Endothelial cell of umbilical vein (primary cell): Measurements from ENCODE around the gene STK39. TPM values are rescaled to one million over a fixed set of nuclear protein-coding genes. Genes with fewer than 3 reads are reported as not detected.

Experiments used
- BruUV-seq: library from RNA; stranded (reverse); fragments of 400-500 nt; replicated peaks from 2 replicates; lab custom pipeline; 2021; lab: Mats Ljungman, UMichigan
- CTCF ChIA-PET: fragments of 300-600, 350-600 bp; sonication (Branson Sonifier 250); formaldehyde crosslinking; loops from one replicate; lab custom pipeline; 2021; ENCODE audit warnings: antibody characterized with exemption, inconsistent platforms; lab: Charles Lee
- POLR2A ChIA-PET: fragments of 300-600, 350-600 bp; sonication (Branson Sonifier 250); formaldehyde crosslinking; loops from one replicate; lab custom pipeline; 2021; ENCODE audit warnings: antibody characterized with exemption, inconsistent platforms; lab: Charles Lee
- DNase-seq: peaks from one replicate; pipeline ENCODE4 v3.0.0-alpha.2; 2011; ENCODE audit warnings: low read depth, low spot score
- FAIRE-seq: peaks from 2 replicates; lab custom pipeline; 2011; peaks lifted over from hg19 to GRCh38; lab: Jason Lieb, UNC
- H2AFZ ChIP-seq: 2 replicates; pipeline ENCODE4 v1.6.0; 2012; ENCODE audit warnings: low read depth, low read length, control low read depth, inconsistent platforms
- H3K27ac ChIP-seq: 2 replicates; pipeline ENCODE4 v1.5.1; 2011; ENCODE audit warnings: low read depth, mild to moderate bottlenecking, control low read depth, low read length, moderate library complexity; ENCODE audit not compliant: insufficient read depth
- H3K27me3 ChIP-seq, 2 experiments: 2 replicates each; pipeline versions ENCODE4 v1.6.0 to v1.6.1; 2011; ENCODE audit warnings: low read length in 2 of 2, mixed read lengths in 1 of 2; ENCODE audit not compliant: control insufficient read depth in 2 of 2, insufficient read depth in 2 of 2
- H3K36me3 ChIP-seq, 2 experiments: 2 replicates in 1 of 2; 3 replicates in 1 of 2; pipeline ENCODE4 v1.5.1; 2011; ENCODE audit warnings: low read length in 2 of 2, mild to moderate bottlenecking in 1 of 2, moderate library complexity in 1 of 2; ENCODE audit not compliant: control insufficient read depth in 2 of 2, insufficient read depth in 2 of 2; ENCODE audit errors: extremely low read depth in 1 of 2
- H3K4me1 ChIP-seq: 3 replicates; pipeline ENCODE4 v1.5.1; 2011; ENCODE audit warnings: mild to moderate bottlenecking, low read length; ENCODE audit not compliant: control insufficient read depth, insufficient read depth; ENCODE audit errors: extremely low read depth
- H3K4me2 ChIP-seq: 2 replicates; pipeline ENCODE4 v1.6.1; 2011; ENCODE audit warnings: low read length, control low read depth, mixed read lengths; ENCODE audit not compliant: insufficient read depth
- H3K4me3 ChIP-seq, 3 experiments: fragments of 200-600 bp in 1 of 3; sonication (generic), shearing (Covaris generic) in 1 of 3; replicated peaks in 1 of 3; 2 replicates each; pipeline ENCODE4 v1.5.1; 2011 to 2016; ENCODE audit warnings: control low read depth in 3 of 3, low read length in 3 of 3, mild to moderate bottlenecking in 2 of 3, inconsistent platforms in 1 of 3, low read depth in 1 of 3, moderate library complexity in 1 of 3; ENCODE audit not compliant: insufficient read depth in 1 of 3
- H3K79me2 ChIP-seq: 2 replicates; pipeline ENCODE4 v1.6.0; 2012; ENCODE audit warnings: low read length, inconsistent platforms; ENCODE audit not compliant: control insufficient read depth, insufficient read depth
- H3K9ac ChIP-seq: replicated peaks from 2 replicates; pipeline ENCODE3; 2011; ENCODE audit warnings: low read length, control low read depth; ENCODE audit not compliant: insufficient read depth; ENCODE audit errors: extremely low read depth
- H3K9me1 ChIP-seq: replicated peaks from 3 replicates; pipeline ENCODE4 v1.6.0; 2011; ENCODE audit warnings: mild to moderate bottlenecking, low read length; ENCODE audit not compliant: control insufficient read depth, insufficient read depth; ENCODE audit errors: extremely low read depth
- H3K9me3 ChIP-seq: replicated peaks from 2 replicates; pipeline ENCODE4 v1.5.1; 2012; ENCODE audit warnings: low read length, inconsistent platforms; ENCODE audit not compliant: control insufficient read depth, insufficient read depth
- H4K20me1 ChIP-seq: replicated peaks from 2 replicates; pipeline ENCODE3; 2011; ENCODE audit warnings: mild to moderate bottlenecking, low read length; ENCODE audit not compliant: control insufficient read depth, insufficient read depth; ENCODE audit errors: extremely low read depth
- CTCF ChIP-seq, 2 donors: IDR thresholded peaks; 1 replicate in 1 of 2; 2 replicates in 1 of 2; pipeline ENCODE4 v1.5.1; 2011; ENCODE audit warnings: low read length in 2 of 2, mild to moderate bottlenecking in 2 of 2, moderate library complexity in 2 of 2, control low read depth in 1 of 2, inconsistent platforms in 1 of 2, low read depth in 1 of 2; ENCODE audit not compliant: insufficient read depth in 1 of 2; ENCODE audit errors: extremely low read depth in 1 of 2
- EZH2 ChIP-seq: IDR thresholded peaks from 2 replicates; pipeline ENCODE4 v1.6.1; 2012; ENCODE audit warnings: borderline replicate concordance, low read depth, mild to moderate bottlenecking, moderate library complexity, low read length, inconsistent platforms; ENCODE audit not compliant: severe bottlenecking
- FOS ChIP-seq: IDR thresholded peaks from 2 replicates; pipeline ENCODE4 v1.6.1; 2011; ENCODE audit warnings: mild to moderate bottlenecking, low read length, moderate library complexity, borderline replicate concordance; ENCODE audit not compliant: insufficient read depth
- GATA2 ChIP-seq: IDR thresholded peaks from 2 replicates; pipeline ENCODE4 v1.7.0; 2011; ENCODE audit warnings: low read depth, mild to moderate bottlenecking, moderate library complexity, mixed read lengths, low read length; ENCODE audit not compliant: insufficient read length, insufficient read depth
- JUN ChIP-seq: IDR thresholded peaks from 2 replicates; pipeline ENCODE4 v1.6.1; 2011; ENCODE audit warnings: borderline replicate concordance, low read depth; ENCODE audit not compliant: insufficient read length, insufficient read depth
- MAX ChIP-seq: IDR thresholded peaks from 2 replicates; pipeline ENCODE4 v1.6.1; 2011; ENCODE audit not compliant: insufficient read depth, insufficient read length
- MYC ChIP-seq: IDR thresholded peaks from one replicate; pipeline ENCODE4 v1.6.1; 2011; ENCODE audit warnings: mild to moderate bottlenecking, low read depth, low read length
- POLR2A ChIP-seq: IDR thresholded peaks from 2 replicates; pipeline ENCODE4 v1.6.1; 2012; ENCODE audit warnings: low read depth, mild to moderate bottlenecking, control low read depth, low read length
- POLR2AphosphoS5 ChIP-seq: IDR thresholded peaks from 2 replicates; pipeline ENCODE4 v1.6.1; 2012; ENCODE audit warnings: low read depth, mild to moderate bottlenecking, control low read depth, low read length, moderate library complexity; ENCODE audit not compliant: insufficient read depth
- dilution Hi-C: fragments of 300-500 bp; cut with MboI; formaldehyde crosslinking; loops from one replicate; pipeline ENCODE4 v1.15.0; 2019; ENCODE audit warnings: low sequenced_read_pairs; ENCODE audit not compliant: extremely low pct_ligation_motif_present
- intact Hi-C: fragments of 100-400 bp; cut with micrococcal nuclease; formaldehyde crosslinking; loops from one replicate; pipeline ENCODE4 v1.10.0; 2022
- polyA plus RNA-seq, 4 experiments: library from polyadenylated mRNA; depleted of rRNA in 3 of 4; stranded (reverse) in 3 of 4; unstranded in 1 of 4; fragments of >200 nt; gene quantifications; 2 replicates each; pipeline versions ENCODE4 v1.2.1 to v1.2.3, GENCODE V29; 2011 to 2012; ENCODE audit warnings: missing spikeins in 1 of 4
- total RNA-seq: library from RNA; stranded (reverse); gene quantifications from 2 replicates; pipeline ENCODE4 v1.2.3, GENCODE V29; 2021

Gene STK39
- total and polyA plus RNA-seq, 2 donors (not counting 3 experiments of a cell fraction or from before 2014, with no cell fraction given): 4.6 to 13.1 TPM

GRCh38 chr2:167988296-167988695 is 259.1 kb downstream of the STK39 start:
- TF ChIP-seq MAX (no peak), MYC (no peak), GATA2 (no peak), FOS (no peak), EZH2 (no peak), CTCF (IDR thresholded peaks at IDR 0.05; ENCODE audit: extremely low read depth in 1 of 2, insufficient read depth in 1 of 2, low read depth in 1 of 2, low read length in 2 of 2) (no peak), POLR2A (no peak), POLR2AphosphoS5 (no peak), JUN (no peak)
- Histone ChIP-seq H3K9me3 (no peaks in the 10 kb centered on the region), H3K4me3 (no peak overlapping the region), H3K79me2 (no peaks in the 10 kb centered on the region), H3K9ac (no peak overlapping the region), H3K27me3 (no peaks in the 10 kb centered on the region), H3K4me1 (no peaks in the 10 kb centered on the region), H2AFZ (no peak overlapping the region), H3K4me2 (no peak overlapping the region), H3K27ac (no peak overlapping the region), H4K20me1 (no peaks in the 10 kb centered on the region), H3K36me3 (no peaks in the 10 kb centered on the region), H3K9me1 (no peaks in the 10 kb centered on the region)
- BruUV-seq: no TSS peak
- CTCF ChIA-PET: interaction anchor here (0.7 kb wide), 1 partner anchor 131 kb away, joined by 3 read pairs; no protein-coding TSS in a partner anchor
- no peak for DNase-seq
- dilution Hi-C loops: no loop called here
- no peak for FAIRE-seq
- intact Hi-C loops: no loop called here
- POLR2A ChIA-PET: no interaction called here
